Measurements from ENCODE around the gene NMNAT2.
A peak's percentile ranks its signal among the peaks of the same experiment; 100 is the strongest.

DNA sequence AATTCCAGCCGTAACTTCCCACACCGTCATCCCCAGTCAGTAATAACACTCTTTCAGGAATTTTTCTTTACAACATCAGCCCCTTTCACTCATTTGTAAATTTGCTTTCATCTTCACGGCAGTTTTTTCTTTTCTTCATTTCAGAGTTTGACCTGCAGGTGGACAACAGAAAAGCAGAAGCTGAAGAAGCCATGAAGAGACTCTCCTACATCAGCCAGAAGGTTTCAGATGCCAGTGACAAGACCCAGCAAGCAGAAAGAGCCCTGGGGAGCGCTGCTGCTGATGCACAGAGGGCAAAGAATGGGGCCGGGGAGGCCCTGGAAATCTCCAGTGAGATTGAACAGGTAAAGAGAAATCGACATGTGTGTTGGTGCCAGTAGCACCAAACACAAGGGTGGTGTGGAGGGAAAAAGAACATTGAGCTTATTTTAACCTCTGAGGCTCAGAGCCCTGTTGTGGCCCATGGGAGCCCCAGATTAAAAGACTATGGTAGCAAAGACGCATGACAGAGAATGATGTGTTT lies 178.9 kb downstream of the NMNAT2 start:
- TF ChIP-seq, protein P1, sequence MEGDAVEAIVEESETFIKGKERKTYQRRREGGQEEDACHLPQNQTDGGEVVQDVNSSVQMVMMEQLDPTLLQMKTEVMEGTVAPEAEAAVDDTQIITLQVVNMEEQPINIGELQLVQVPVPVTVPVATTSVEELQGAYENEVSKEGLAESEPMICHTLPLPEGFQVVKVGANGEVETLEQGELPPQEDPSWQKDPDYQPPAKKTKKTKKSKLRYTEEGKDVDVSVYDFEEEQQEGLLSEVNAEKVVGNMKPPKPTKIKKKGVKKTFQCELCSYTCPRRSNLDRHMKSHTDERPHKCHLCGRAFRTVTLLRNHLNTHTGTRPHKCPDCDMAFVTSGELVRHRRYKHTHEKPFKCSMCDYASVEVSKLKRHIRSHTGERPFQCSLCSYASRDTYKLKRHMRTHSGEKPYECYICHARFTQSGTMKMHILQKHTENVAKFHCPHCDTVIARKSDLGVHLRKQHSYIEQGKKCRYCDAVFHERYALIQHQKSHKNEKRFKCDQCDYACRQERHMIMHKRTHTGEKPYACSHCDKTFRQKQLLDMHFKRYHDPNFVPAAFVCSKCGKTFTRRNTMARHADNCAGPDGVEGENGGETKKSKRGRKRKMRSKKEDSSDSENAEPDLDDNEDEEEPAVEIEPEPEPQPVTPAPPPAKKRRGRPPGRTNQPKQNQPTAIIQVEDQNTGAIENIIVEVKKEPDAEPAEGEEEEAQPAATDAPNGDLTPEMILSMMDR (IDR thresholded peaks at IDR 0.05; ENCODE audit: low read length) = peak; percentile 21; the same call in 1 of the 2 replicates
- TF ChIP-seq EZH2 (IDR thresholded peaks at IDR 0.05; ENCODE audit: borderline replicate concordance, low read length) = no peak

Measured in OCI-LY1 (cell line).